ENCODE measurements around the gene PTCH1. TPM values are rescaled to one million over a fixed set of nuclear protein-coding genes. Genes with fewer than 3 reads are reported as not detected.

PTCH1 gene
- total and polyA plus RNA-seq, 8 donors = 5.4 to 22.6 (median 14.7) TPM

DNA sequence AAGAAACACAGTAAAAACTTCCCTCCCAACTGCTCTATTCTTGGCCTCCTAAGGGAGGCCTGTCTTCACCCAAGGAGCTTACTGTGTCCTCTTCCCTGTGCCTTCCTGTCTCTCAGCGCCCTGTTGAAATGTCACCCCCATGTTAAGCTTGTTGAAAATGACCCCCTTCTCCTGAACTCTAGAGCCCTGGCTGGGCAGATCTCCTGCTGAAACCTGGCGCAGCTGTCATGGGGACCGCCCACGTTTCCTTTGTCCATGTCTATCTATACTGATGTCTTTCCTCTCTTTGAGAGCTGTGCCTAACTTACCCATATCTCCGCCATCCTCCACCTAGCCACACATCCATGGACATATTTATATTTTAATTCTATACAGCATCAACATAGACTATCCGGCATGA lies 33.3 kb downstream of the PTCH1 start:
- intact Hi-C loops (cut with DNase I) = no loop called here
- Histone ChIP-seq H3K27ac (no peak overlapping the region), H3K4me1 (peaks cover 21 to 41% (median 35%) of the 10 kb centered on the region in 3 donors), H3K9me3 (no peaks in the 10 kb centered on the region), H3K27me3 (no peaks in the 10 kb centered on the region), H3K36me3 (peaks cover 0 to 14% (median 9%) of the 10 kb centered on the region in 3 donors), H3K4me3 (no peak overlapping the region)
- TF ChIP-seq, protein P1, sequence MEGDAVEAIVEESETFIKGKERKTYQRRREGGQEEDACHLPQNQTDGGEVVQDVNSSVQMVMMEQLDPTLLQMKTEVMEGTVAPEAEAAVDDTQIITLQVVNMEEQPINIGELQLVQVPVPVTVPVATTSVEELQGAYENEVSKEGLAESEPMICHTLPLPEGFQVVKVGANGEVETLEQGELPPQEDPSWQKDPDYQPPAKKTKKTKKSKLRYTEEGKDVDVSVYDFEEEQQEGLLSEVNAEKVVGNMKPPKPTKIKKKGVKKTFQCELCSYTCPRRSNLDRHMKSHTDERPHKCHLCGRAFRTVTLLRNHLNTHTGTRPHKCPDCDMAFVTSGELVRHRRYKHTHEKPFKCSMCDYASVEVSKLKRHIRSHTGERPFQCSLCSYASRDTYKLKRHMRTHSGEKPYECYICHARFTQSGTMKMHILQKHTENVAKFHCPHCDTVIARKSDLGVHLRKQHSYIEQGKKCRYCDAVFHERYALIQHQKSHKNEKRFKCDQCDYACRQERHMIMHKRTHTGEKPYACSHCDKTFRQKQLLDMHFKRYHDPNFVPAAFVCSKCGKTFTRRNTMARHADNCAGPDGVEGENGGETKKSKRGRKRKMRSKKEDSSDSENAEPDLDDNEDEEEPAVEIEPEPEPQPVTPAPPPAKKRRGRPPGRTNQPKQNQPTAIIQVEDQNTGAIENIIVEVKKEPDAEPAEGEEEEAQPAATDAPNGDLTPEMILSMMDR (IDR thresholded peaks at IDR 0.05) = no peak
- 94 to 95% methylated on average over 6 of the region's 6 CpGs for WGBS, 2 donors
- no peak for ATAC-seq
- FAIRE-seq = no peak
- no peak for DNase-seq

DNA sequence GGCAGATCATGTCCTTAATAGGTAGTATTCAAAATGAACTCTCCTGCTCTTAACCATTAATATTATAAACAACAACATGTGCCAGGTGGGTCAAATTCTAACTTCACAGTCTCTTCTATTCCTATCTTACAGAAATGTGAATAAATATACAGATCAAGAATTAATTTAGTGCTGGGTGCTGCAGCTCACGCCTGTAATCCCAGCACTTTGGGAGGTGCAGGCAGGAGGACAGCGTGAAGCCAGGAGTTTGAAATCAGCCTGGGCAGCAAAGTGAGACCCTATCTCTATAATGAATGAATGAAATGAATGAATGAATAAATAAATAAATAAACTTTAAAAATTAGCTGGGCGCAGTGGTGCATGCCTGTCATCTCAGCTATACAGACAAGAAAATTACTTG lies 34.1 kb downstream of the PTCH1 start:
- DNase-seq = no peak
- TF ChIP-seq, protein P1 (IDR thresholded peaks at IDR 0.05) = no peak
- Histone ChIP-seq H3K4me1 (peaks cover 21 to 40% (median 35%) of the 10 kb centered on the region in 3 donors), H3K36me3 (peaks cover 0 to 22% (median 14%) of the 10 kb centered on the region in 3 donors), H3K4me3 (no peak overlapping the region), H3K27me3 (no peaks in the 10 kb centered on the region), H3K9me3 (no peaks in the 10 kb centered on the region), H3K27ac (no peak overlapping the region)
- FAIRE-seq = no peak
- ATAC-seq = no peak
- intact Hi-C loops (cut with DNase I) = no loop called here
- 99 to 100% methylated on average over 3 of the region's 3 CpGs for WGBS, 2 donors

DNA sequence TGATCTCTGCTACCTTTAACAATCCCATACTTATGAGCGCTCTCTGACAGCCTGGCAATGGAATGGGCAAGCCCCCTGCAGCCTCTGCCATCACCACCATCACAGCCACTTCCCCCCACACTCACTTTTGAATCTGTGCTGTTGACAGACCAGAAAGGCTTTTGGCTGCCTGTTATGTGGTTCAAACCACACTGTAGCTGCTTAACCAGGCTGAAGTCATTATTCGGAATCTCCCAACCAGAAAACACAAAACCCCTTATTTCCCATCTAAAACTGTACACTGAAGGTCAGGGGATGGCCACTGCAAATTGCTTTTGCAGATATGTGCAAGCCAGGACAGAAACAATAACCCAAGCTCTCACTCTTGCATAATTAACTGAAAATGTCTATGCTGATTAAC lies 35.8 kb downstream of the PTCH1 start:
- FAIRE-seq (no peak), DNase-seq (no peak), ATAC-seq (no peak)
- Histone ChIP-seq H3K27me3 (no peaks in the 10 kb centered on the region), H3K4me1 (peaks cover 7 to 26% (median 23%) of the 10 kb centered on the region in 3 donors), H3K9me3 (no peaks in the 10 kb centered on the region), H3K27ac (no peak overlapping the region), H3K4me3 (no peak overlapping the region), H3K36me3 (peaks cover 0 to 36% (median 29%) of the 10 kb centered on the region in 3 donors)
- WGBS, 2 donors = 92 to 94% methylated on average over 2 of the region's 2 CpGs
- TF ChIP-seq, protein P1 (IDR thresholded peaks at IDR 0.05) = no peak
- intact Hi-C loops (cut with DNase I) = no loop called here

DNA sequence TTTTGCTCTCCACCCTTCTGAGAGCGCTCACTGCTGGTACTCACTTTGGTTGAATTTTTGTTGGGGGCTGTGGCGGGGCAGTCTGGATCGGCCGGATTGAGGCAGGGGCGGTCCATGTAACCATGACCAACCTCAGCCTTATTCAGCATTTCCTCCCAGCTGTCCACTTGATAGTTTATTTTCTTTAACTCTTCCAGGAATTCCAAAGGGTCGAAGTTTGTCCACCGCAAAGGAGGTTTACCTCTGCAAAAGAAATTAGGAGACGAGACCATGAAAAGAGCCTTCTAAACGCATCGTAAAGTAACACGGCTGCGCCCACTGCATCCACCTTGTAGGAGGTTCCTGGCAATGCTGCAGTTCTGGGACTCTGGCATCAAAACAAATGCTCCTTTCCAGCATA lies 36.4 kb downstream of the PTCH1 start:
- Histone ChIP-seq H3K9me3 (no peaks in the 10 kb centered on the region), H3K4me3 (no peak overlapping the region), H3K4me1 (peaks cover under 1 to 19% (median 16%) of the 10 kb centered on the region in 3 donors), H3K27me3 (no peaks in the 10 kb centered on the region), H3K36me3 (peaks cover 0 to 43% (median 36%) of the 10 kb centered on the region in 3 donors), H3K27ac (no peak overlapping the region)
- 93 to 97% methylated on average over 12 of the region's 12 CpGs for WGBS, 2 donors
- no peak for ATAC-seq
- no peak for DNase-seq
- FAIRE-seq = no peak
- intact Hi-C loops (cut with DNase I) = no loop called here
- TF ChIP-seq, protein P1 (IDR thresholded peaks at IDR 0.05) = no peak

DNA sequence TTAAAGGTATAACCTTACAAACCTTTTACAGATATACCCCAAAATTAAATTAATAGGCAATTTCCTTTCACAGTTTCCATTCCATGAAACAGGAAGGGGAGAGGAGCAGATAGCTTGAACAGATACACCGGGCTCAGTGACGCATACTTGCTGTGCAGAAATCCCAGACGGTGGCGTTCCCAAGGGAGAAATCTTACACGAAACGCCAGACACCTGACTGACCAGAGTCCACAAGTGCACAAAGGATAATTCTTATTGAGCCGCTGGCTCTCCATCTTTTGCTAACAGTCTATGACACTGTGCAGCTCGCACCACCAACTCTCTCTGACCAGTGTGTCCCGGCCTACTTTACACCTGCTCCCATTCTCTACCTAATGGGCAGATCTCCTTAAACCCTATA lies 37.4 kb downstream of the PTCH1 start:
- ATAC-seq (no peak), FAIRE-seq (no peak), DNase-seq (no peak)
- Histone ChIP-seq H3K4me3 (no peak overlapping the region), H3K27me3 (no peaks in the 10 kb centered on the region), H3K27ac (no peak overlapping the region), H3K4me1 (peaks cover 0 to 9% (median 6%) of the 10 kb centered on the region in 3 donors), H3K36me3 (peaks cover 0 to 50% (median 40%) of the 10 kb centered on the region in 3 donors), H3K9me3 (no peaks in the 10 kb centered on the region)
- TF ChIP-seq, protein P1 (IDR thresholded peaks at IDR 0.05) = no peak
- intact Hi-C loops (cut with DNase I) = no loop called here
- 89 to 91% methylated on average over 9 of the region's 9 CpGs for WGBS, 2 donors

Data from pancreas (tissue), 10 donors.